AG10803 (cell line): ENCODE data around the gene RPL3.
A peak's percentile ranks its signal among the peaks of the same experiment; 100 is the strongest.

Experiments
- DNase-seq: peaks from one replicate; pipeline ENCODE4 v3.0.0; 2010; ENCODE audit warnings: low read depth
- H3K4me3 ChIP-seq: 2 replicates; pipeline ENCODE4 v1.5.1; 2011; ENCODE audit warnings: mild to moderate bottlenecking, low read length, control low read depth
- TF ChIP-seq, protein P1 (sequence below): conservative IDR thresholded peaks from 2 replicates; pipeline ENCODE4 v1.5.1; 2011; ENCODE audit warnings: mild to moderate bottlenecking, low read length, control low read depth, inconsistent platforms

RPL3 gene

DNA sequence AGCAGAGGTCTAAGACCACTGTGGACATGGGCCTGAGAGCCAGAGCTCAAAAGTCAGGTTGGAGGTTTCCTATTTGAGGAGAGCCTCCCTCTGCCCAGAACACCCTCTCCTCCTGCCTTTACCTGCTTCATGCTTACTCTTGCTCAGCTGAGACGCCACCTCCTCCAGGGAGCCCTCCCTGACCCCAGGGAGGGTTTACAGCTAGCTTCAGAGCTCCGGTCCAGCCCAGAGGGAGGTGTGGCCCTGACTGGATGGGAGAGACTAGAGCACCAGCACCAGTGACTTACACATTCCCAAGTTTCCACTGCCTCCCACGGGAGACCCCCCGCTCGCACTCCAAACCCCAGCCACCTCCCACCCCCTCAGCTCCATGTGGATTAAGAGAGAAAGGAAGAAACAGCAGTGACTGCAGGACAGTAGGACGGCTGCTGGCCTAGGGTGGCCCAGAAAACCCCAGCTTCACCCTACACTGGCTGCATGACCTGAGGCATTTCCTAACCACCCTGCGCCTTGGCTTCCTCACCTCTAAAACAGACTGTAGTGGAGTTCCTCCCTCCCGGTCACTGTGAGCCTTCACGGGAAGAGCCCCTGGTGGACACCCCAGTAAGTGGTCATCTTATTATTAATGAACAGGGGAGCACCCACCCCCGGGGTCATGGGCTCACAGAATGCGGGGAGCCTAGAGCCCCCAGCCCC lies 50.2 kb downstream of the RPL3 start:
- TF ChIP-seq, protein P1, sequence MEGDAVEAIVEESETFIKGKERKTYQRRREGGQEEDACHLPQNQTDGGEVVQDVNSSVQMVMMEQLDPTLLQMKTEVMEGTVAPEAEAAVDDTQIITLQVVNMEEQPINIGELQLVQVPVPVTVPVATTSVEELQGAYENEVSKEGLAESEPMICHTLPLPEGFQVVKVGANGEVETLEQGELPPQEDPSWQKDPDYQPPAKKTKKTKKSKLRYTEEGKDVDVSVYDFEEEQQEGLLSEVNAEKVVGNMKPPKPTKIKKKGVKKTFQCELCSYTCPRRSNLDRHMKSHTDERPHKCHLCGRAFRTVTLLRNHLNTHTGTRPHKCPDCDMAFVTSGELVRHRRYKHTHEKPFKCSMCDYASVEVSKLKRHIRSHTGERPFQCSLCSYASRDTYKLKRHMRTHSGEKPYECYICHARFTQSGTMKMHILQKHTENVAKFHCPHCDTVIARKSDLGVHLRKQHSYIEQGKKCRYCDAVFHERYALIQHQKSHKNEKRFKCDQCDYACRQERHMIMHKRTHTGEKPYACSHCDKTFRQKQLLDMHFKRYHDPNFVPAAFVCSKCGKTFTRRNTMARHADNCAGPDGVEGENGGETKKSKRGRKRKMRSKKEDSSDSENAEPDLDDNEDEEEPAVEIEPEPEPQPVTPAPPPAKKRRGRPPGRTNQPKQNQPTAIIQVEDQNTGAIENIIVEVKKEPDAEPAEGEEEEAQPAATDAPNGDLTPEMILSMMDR: no peak
- DNase-seq: no peak

DNA sequence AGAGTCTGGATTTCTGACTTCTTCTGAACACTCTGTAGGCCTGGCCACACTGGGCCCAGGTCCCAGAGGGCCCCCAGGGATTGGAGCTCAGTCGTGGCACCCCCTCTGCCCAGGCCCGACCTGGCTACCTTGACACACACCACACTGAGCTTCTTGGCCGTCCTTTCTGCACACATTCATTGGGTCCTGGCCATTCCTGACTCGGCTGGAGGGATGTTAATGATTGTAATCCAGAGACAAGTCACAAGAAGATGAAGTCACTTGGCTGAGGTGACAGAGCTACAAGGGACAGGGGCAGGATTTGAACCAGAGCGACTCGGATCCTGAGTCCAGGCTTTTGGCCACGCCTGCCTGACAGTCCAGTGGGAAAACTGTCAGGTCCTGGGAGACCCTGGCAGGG lies 50.8 kb downstream of the RPL3 start:
- no peak for DNase-seq
- TF ChIP-seq, protein P1: no peak
- H3K4me3 ChIP-seq: no peak overlapping the region

More for the DNA sequence above, 50.2 kb downstream of the RPL3 start:
- no peak overlapping the region for H3K4me3 ChIP-seq

DNA sequence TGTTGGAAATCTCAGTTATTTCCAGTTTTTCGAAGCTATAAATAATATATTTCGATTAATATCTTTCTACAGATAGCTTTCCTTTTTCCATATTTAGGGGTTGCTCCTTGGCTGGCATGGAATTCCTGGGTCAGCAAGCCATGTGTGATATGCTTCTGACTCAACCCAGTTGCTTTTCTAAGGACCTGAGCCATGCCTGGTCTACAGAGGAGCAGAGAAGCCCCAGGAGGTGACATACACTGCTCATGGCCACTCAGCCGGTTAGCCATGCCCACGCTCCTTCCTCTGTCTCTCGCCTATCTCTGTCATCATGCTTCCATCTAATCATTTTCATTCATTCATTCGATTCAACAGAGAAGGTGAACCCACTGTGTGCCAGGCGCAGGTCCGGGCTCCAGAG lies 51.4 kb downstream of the RPL3 start:
- H3K4me3 ChIP-seq: no peak overlapping the region
- TF ChIP-seq, protein P1: no peak
- DNase-seq: no peak

DNA sequence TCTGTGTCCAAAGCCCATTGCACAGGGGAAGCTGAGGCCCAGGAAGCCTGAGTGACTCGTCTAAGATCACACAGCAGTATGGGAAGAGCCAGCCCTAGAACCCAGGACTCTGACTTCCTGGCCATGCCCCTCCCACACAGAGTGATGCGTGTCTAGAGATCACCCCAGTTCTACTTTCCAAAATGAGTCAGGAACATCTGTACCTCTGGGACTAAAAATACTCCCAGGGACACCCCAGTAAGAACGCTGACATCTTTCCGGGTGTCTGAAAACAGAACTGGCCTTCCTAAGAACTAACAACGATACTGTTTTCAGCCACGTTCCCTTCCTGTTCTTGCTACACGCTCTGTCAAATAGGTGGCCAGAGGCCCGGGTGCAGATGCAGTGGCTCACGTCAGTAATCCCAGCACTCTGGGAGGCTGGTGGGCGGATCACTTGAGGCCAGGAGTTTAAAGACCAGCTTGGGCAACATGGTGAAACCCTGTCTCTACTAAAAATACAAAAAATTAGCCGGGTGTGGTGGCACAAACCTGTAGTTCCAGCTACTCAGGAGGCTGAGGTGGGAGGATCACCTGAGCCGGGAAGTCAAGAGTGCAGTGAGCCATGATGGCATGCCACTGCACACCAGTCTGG lies 52.9 kb downstream of the RPL3 start:
- TF ChIP-seq, protein P1: no peak
- no peak overlapping the region for H3K4me3 ChIP-seq
- peak; percentile 14 for DNase-seq

DNA sequence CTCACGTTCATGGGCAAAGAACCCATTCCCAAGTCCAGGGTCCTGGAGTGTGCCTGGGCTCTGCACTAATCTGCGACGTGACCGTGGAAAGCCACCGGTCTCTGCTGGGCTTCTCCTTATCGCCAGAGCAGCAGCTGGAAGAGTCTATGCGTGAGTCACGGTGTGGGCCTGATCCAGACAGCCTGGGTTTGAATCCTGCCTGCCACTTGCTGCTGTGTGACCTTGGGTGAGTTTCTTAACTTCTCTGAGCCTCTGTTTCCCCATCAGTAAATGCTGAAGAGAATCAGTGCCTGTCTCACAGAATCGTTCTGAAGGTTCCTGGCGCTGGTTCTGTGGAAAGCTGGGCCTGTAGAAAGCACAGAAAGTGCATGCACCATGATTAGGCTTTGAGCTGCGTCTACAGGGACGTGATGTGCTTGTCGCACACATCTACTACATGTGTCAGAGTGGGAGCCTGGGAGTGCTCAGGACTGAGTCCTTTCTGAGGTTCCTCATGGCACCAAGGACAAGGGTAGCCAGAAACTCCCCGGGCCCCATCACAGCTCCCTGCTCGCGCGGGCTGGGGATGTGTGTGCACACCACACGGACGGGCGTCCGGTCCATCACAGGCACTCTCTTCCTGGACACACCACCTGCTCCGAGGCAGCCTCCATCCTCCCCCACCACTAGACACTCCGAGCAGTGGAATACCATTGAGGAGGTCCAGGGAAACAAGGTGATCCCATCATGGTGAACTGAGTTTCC lies 54.1 kb downstream of the RPL3 start:
- no peak overlapping the region for H3K4me3 ChIP-seq
- TF ChIP-seq, protein P1: no peak

DNA sequence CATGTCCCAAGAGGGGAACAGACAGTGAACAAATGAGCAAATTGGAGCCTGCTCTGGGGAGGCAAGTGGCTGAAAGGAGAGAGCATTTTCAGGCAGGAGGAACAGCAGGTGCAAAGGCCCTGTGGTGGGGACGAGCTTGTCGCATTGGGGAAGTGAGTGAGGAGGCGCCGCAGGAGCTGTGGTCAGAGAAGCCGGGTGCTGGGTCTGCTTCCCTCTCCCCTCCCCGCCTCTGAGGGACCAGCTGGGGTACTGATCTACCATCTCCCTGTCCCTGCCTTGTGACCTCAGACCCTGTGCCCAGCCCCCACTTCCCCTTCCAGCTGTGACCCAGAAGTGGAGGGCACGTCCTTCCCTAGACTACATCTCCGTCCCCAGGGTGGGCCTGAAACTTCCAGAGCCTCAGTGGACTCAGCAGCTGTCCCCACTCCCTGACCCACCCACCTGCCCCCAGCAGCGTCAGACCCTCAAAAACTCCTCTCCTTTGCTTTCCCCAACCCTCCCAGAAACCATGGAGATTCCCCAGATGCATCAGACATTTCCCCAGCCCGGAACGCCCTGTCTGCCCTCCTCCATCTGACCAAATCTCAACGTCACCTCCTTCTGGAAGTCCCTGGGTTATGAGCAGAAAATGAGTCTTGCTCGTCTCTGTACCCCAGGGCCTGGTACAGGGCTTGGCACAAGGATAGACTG lies 54.9 kb downstream of the RPL3 start:
- DNase-seq: no peak
- no peak overlapping the region for H3K4me3 ChIP-seq
- TF ChIP-seq, protein P1: no peak

More for the DNA sequence above, 54.1 kb downstream of the RPL3 start:
- DNase-seq: no peak
